Body of pancreas (tissue), 4 donors: ENCODE data around the gene MEA1. TPM values are rescaled to one million over a fixed set of nuclear protein-coding genes. Genes with fewer than 3 reads are reported as not detected.
A peak's percentile ranks its signal among the peaks of the same experiment; 100 is the strongest.

ENCODE experiments used
- ATAC-seq: fragments of 150-250 bp; one replicate; pipeline ENCODE4 v1.9.1; 2016
- DNase-seq, 4 donors: peaks; one replicate each; pipeline ENCODE4 v3.0.0-alpha.2; 2019
- H3K27ac ChIP-seq, 4 donors: fragments of 200-600 bp; sonication (generic); 1 replicate in 3 of 4; 2 replicates in 1 of 4; pipeline versions ENCODE4 v1.5.1 to v1.6.1; 2016 to 2019; ENCODE audit warnings: mild to moderate bottlenecking in 1 of 4, mixed read lengths in 1 of 4, moderate library complexity in 1 of 4
- H3K27me3 ChIP-seq, 2 donors: fragments of 200-600 bp; sonication (generic); one replicate each; pipeline ENCODE4 v1.6.0; 2016; ENCODE audit warnings: mild to moderate bottlenecking in 1 of 2
- H3K36me3 ChIP-seq, 2 donors: fragments of 200-600 bp; sonication (generic); replicated peaks in 1 of 2; 2 replicates each; pipeline ENCODE4 v1.5.1; 2016; ENCODE audit warnings: low read depth in 2 of 2; ENCODE audit not compliant: insufficient read depth in 1 of 2
- H3K4me1 ChIP-seq: fragments of 200-600 bp; sonication (generic); one replicate; pipeline ENCODE4 v1.6.0; 2016
- H3K4me3 ChIP-seq, 2 donors: fragments of 200-600 bp; sonication (generic); 1 replicate in 1 of 2; 2 replicates in 1 of 2; pipeline ENCODE4 v1.5.1; 2016 to 2019
- H3K9me3 ChIP-seq, 3 donors: fragments of 200-600 bp; sonication (generic); 1 replicate in 2 of 3; 2 replicates in 1 of 3; pipeline ENCODE4 v1.5.1; 2016
- CTCF ChIP-seq, 7 experiments: fragments of 450-650 bp in 4 of 7; fragments of 200-600 bp in 3 of 7; sonication (generic) in 3 of 7; IDR thresholded peaks; one replicate each; pipeline ENCODE4 v1.5.1; 2016 to 2019; ENCODE audit warnings: antibody characterized with exemption in 7 of 7
- POLR2A ChIP-seq, 3 donors: fragments of 450-650 bp; IDR thresholded peaks; one replicate each; pipeline ENCODE4 v1.6.1; 2016; ENCODE audit warnings: antibody characterized with exemption in 3 of 3, mild to moderate bottlenecking in 2 of 3
- WGBS, 2 donors: methylation state at CpG; one replicate each; pipeline ENCODE4 v1.1.5; 2017; 5-methylcytosine and 5-hydroxymethylcytosine counted together
- intact Hi-C: fragments of 100-400 bp; cut with DNase I; formaldehyde crosslinking; loops from one replicate; pipeline ENCODE4 v1.15.1; 2023
- total RNA-seq, 2 donors: library from RNA; depleted of rRNA; stranded (reverse); fragments of >200 nt; gene quantifications; one replicate each; pipeline ENCODE4 v1.1.0, GENCODE V29; 2016

The MEA1 gene
- total RNA-seq, 2 donors from 2014 or later = 17.5 to 32.9 TPM

- WGBS, 2 donors = 69 to 73% methylated on average over 4 of the region's 4 CpGs
- no peak overlapping the region for H3K4me3 ChIP-seq
- H3K27ac ChIP-seq = peak overlapping the region; percentile 16 to 67 (median 24)
- no peaks in the 10 kb centered on the region for H3K36me3 ChIP-seq
- no peaks in the 10 kb centered on the region for H3K27me3 ChIP-seq
- TF ChIP-seq CTCF (IDR thresholded peaks at IDR 0.05) = no peak
- TF ChIP-seq POLR2A (IDR thresholded peaks at IDR 0.05) = peak in 1 of 3 donors; percentile 16
- intact Hi-C loops = no loop called here
- DNase-seq = no peak
- peaks cover 20% of the 10 kb centered on the region for H3K4me1 ChIP-seq
- ATAC-seq = no peak
- H3K9me3 ChIP-seq = no peaks in the 10 kb centered on the region
Measured at GRCh38 chr6:42970871-42971612, 42.7 kb downstream of the MEA1 start.

- H3K27ac ChIP-seq = peak overlapping the region in 3 of 4 donors; percentile 4 to 53 (median 48)
- 63 to 74% methylated on average over 4 of the region's 4 CpGs for WGBS, 2 donors
- peaks cover 20% of the 10 kb centered on the region for H3K4me1 ChIP-seq
- peak in 1 of 4 donors; percentile 38 for DNase-seq
- intact Hi-C loops = no loop called here
- TF ChIP-seq CTCF (IDR thresholded peaks at IDR 0.05) (no peak), POLR2A (IDR thresholded peaks at IDR 0.05) (peak in 1 of 3 donors; percentile 59)
- peaks cover 2% of the 10 kb centered on the region in 2 donors for H3K36me3 ChIP-seq
- no peaks in the 10 kb centered on the region for H3K27me3 ChIP-seq
- no peaks in the 10 kb centered on the region for H3K9me3 ChIP-seq
- peak; percentile 0 for ATAC-seq
- no peak overlapping the region for H3K4me3 ChIP-seq
Measured at GRCh38 chr6:42969934-42970333, 43.8 kb downstream of the MEA1 start.

DNA sequence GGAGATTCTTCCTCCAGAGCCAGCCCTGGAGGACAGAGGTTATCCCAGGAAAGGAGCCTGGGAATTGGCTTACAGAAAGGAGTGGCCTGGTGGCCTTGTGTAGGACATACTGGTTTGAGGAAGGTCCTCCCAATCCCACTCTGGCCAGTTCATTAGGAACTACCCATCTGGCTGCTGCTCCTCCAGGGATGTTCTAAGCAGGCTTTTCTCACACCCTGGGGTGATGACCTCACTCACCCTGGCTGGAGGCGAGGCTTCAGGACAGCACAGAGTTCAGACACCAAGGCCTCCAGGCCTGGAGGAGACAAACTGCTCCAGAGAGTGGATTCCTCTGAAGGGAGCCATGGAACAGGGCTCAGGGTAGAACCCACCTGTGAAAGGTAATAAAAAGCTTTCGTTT, 44.3 kb downstream of the MEA1 start:
- Histone ChIP-seq H3K36me3 (peaks cover 5 to 7% of the 10 kb centered on the region in 2 donors), H3K27ac (peak overlapping the region in 3 of 4 donors; percentile 23 to 53 (median 48)), H3K27me3 (no peaks in the 10 kb centered on the region), H3K9me3 (no peaks in the 10 kb centered on the region), H3K4me1 (peaks cover 22% of the 10 kb centered on the region), H3K4me3 (no peak overlapping the region)
- peak in 3 of 4 donors; percentile 27 to 68 (median 60) for DNase-seq
- TF ChIP-seq CTCF (IDR thresholded peaks at IDR 0.05) (no peak), POLR2A (IDR thresholded peaks at IDR 0.05) (peak in 1 of 3 donors; percentile 7)
- peak; percentile 30 for ATAC-seq
- intact Hi-C loops = no loop called here
- 82 to 91% methylated on average over 2 of the region's 2 CpGs for WGBS, 2 donors

DNA sequence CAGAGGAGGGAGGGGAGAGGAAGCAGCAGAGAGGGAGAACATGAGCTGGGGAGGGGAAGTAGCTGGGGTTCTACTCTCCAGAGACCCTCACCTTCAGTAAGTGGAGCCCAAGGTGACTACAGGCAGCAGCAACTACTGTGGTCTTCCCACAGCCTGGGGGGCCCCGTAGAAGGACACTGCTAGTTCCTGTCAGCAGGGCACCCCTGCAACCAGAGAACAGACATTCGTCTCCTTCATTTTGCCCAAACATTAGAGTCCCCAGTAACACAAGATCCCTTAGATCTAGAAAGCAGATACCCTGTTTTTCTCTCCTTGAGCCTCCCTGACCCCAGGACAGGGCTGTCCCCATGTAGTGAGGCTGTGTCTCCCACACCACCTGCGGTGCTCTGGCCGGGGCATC, 45.0 kb downstream of the MEA1 start:
- TF ChIP-seq POLR2A (IDR thresholded peaks at IDR 0.05) (no peak), CTCF (IDR thresholded peaks at IDR 0.05) (no peak)
- no peaks in the 10 kb centered on the region for H3K9me3 ChIP-seq
- peaks cover 7 to 12% of the 10 kb centered on the region in 2 donors for H3K36me3 ChIP-seq
- 74 to 81% methylated on average over 3 to 4 of the region's 4 CpGs for WGBS, 2 donors
- peak overlapping the region in 3 of 4 donors; percentile 23 to 53 (median 48) for H3K27ac ChIP-seq
- ATAC-seq (peak; percentile 15), DNase-seq (peak in 2 of 4 donors; percentile 32 to 53)
- no peaks in the 10 kb centered on the region for H3K27me3 ChIP-seq
- H3K4me1 ChIP-seq = peaks cover 28% of the 10 kb centered on the region
- H3K4me3 ChIP-seq = no peak overlapping the region
- intact Hi-C loops = no loop called here
